GM18498 (cell line): ENCODE results near the gene XXYLT1.
"Not testable (repeated sequence)": the region's sequence is repeated elsewhere in the genome, so short reads cannot be mapped to it uniquely, and the experiment has no call there.

Source experiments
- ATAC-seq: cut with Tn5 transposase; IDR thresholded peaks from one replicate; pipeline ENCODE4 v1.9.1; 2021; ENCODE audit warnings: mild to moderate bottlenecking, moderate library complexity; ENCODE audit not compliant: unreplicated experiment

The XXYLT1 gene

DNA sequence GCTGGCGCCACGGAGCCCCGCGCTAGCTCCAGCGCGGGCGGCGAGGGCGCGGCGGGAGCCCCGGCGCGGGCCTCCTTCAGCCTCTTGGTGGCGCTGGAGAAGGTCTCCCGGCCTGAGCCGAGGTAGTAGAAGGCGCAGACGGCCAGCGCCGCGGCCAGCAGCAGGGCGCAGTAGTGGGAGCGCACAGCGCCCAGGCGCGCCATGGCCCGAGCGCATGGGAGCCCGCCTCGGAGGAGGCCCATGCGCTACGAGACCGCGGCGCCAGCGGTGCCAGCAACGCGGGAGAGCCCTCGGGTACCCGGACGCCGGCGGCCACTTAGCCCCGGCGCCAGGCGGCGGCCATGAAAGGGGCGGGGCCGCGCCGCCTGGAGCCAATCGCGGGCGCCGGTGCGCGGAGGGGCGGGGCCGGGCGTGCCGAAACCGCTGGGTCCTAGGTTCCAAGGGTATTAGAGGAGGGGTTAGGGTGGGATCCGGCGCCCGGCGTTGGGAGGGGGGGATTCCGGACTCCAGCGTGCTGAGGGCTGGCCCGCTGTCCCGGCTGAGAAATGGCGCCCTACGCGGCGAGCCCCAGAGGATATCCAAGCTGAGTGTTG is at the start of gene XXYLT1:
TSS of gene XXYLT1 (minus strand) at position 343 of the 593 bp plus-strand sequence. CDS start at position 242, 101 bp downstream.
- ATAC-seq, result peak; percentile 83

DNA sequence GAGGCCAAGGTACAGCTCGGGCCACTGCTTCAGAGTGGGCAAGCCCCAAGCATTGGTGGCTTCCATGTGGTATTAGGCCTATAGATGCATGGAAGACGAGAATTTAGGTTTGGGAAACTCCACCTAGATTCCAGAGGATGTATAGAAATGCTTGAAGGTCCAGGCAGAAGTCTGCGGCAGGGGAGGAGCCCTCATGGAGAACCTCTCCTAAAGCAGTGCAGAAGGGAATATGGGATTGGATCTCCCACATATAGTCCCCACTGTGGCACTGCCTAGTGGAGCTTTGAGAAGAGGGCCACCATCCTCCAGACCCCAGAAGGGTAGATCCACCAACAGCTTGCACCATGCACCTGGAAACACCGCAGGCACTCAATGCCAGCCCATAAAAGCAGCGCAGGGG is 48.1 kb upstream of the XXYLT1 start:
- no peak for ATAC-seq

DNA sequence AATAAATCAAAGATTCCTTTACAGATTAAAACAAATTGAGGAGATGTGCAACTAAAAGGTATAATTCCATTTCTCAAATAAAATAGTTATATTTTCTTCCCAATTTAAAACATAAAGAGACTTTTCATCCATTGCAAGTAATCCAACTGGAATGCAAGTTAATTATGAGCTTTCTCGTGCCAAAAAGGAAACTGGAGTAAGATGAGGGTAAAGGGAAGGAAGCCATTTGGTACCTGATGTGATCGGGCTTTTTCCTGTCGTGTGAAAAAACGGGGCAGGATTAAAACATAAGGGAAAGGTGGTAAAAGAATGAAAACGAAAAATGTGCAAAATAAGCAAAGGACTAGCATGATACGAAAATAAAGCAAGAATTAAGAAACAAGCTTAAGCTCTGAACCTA is 41.8 kb upstream of the XXYLT1 start:
- ATAC-seq, result no peak

- no peak for ATAC-seq
These were observed 36.8 kb upstream of the XXYLT1 start for GRCh38 chr3:195307711-195308110.

GRCh38 chr3:195306369-195306768 is 35.4 kb upstream of the XXYLT1 start:
- no peak for ATAC-seq

GRCh38 chr3:195302431-195302830 is 31.5 kb upstream of the XXYLT1 start:
- ATAC-seq, result no peak

GRCh38 chr3:195297446-195297845 is 26.5 kb upstream of the XXYLT1 start:
- ATAC-seq, result no peak

GRCh38 chr3:195296662-195297061 is 25.7 kb upstream of the XXYLT1 start:
- no peak for ATAC-seq

GRCh38 chr3:195291121-195291520 is 20.2 kb upstream of the XXYLT1 start:
- no peak for ATAC-seq

DNA sequence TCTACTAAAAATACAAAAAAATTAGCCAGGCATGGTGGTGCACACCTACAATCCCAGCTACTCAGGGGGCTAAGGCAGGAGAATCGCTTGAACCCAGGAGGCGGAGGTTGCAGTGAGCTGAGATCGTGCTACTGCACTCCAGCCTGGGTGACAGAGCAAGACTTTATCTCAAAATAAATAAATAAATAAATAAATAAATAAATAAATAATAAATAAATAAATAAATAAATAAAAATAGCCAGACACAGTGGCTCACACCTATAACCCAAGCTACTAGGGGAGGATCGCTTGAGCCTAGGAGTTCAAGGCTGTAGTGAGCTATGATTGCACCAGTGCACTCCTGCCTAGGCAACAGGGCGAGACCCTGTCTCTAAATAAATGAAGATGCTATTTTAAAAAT is 19.7 kb upstream of the XXYLT1 start:
- not testable (repeated sequence) for ATAC-seq

- no peak for ATAC-seq
These were observed 15.3 kb upstream of the XXYLT1 start for GRCh38 chr3:195286115-195286872.

GRCh38 chr3:195285372-195285771 is 14.4 kb upstream of the XXYLT1 start:
- no peak for ATAC-seq

- ATAC-seq, result no peak
These were observed 13.9 kb upstream of the XXYLT1 start for GRCh38 chr3:195284842-195285241.

GRCh38 chr3:195282961-195283360 is 12.0 kb upstream of the XXYLT1 start:
- no peak for ATAC-seq

DNA sequence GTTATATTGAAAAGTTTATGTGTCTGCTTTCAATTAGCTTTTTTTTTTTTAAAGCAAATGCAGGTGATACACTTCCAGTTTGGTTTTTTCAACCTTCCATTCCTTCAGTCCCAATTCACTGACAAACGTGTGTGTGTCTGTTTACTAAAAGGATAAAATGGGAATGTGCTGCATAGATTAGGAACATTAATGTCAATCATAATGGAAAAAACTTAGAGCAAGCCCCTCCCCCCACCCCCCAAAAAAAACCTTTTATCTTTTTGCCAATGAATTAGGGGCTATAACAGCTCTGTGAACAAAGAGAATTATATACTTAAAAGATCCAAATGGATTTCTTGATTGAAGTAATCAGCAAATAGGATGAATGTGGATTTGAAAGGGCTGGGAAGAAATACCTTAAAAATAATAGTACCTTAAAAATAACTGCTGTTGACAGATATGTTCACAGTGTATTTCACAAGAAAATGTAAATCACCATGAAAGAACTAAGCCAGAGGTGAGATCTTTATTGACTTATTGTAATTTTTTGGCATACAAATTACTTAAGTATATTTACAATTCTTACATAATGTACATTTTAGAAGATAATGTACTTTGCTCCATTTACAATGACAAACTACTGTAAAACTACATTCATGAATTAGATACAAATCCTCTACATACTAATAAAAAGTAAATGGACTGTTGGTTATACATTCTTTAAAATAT is 3.5 kb upstream of the XXYLT1 start:
- ATAC-seq, result no peak

DNA sequence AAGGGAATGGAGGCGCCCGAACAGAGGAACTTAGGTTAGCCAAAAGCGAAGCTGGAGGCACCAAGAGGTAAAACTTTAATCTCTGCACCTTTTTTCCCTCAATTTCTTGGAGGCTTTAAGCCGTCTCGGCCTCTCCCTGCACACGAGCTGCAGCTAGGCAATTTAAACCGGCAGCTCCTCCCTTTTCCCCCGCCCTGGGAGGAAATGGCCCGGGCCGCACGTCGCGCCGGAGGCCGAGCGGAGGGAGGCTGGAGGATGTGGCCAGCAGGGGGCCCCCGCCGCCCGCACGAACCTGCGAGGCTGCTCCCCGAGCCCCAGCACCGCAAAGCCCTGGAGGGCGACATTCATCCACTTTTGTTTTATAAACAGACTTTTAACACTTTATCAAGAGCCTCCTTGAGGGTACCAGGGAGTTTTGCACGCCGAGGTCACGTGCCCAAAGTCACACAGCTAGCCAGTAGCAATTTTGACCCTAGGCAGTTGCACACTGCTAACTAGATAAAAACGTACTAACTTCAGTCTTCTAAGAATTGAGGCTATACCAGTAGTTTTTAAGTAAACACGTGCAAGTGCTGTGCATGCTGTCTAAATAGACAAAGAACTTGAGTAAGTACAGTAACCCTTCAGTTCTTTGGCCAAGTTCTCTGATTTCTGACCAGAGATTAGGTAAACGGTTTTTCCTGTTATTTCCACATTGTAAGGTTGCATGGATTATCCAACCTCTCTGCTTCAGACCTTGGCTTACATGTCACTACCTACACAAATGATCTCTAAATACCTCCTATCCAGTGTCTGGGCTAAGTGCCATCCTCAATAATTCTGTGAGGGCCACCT is 668 bp upstream of the XXYLT1 start:
- ATAC-seq, result peak; percentile 71

- ATAC-seq, result peak; percentile 16
These were observed 711 bp downstream of the XXYLT1 start for GRCh38 chr3:195270079-195270816.

GRCh38 chr3:195269375-195270078 is 1.4 kb downstream of the XXYLT1 start:
- no peak for ATAC-seq

DNA sequence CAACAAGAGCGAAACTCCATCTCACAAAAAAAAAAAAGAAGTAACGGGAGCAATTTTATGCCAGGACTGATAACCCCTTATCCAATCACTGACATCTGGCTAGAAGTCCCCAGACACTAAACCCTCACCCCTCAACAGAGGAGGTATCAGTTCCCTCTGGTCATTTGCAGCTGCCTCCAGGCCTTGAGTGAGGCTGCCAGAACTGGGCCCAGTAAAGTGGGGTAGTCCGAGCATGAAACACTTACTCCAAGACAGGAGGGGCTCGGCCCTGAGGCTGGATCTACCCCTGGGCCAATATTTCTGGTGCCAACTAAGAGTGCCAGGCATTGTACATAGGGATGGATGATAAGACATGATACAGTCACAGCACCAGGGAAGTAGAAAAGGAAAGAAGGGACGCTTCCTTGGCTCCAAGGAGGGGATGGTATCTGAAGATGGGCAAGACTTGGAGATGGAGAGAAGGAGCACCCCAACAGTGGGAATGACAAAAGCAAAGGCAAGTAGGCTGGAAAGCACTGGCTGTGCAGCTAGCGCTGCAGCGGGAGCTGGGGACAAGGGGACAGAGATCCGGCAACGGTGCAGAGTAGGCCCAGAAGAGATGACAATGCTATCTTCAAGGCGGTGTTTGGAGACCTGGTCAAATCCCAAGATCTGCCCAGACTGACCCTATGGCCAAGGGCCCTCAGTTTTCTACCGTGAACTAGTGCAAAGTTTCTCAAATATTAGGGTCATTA is 2.2 kb downstream of the XXYLT1 start:
- no peak for ATAC-seq
